NCI-H774 (cell line): Measurements from ENCODE around the gene VTI1A.
"Not testable (repeated sequence)": the region's sequence is repeated elsewhere in the genome, so short reads cannot be mapped to it uniquely, and the experiment has no call there.

Experiments used
- DNase-seq: peaks from one replicate; lab custom pipeline; 2025; lab: John Stamatoyannopoulos, UW

The VTI1A gene

DNA sequence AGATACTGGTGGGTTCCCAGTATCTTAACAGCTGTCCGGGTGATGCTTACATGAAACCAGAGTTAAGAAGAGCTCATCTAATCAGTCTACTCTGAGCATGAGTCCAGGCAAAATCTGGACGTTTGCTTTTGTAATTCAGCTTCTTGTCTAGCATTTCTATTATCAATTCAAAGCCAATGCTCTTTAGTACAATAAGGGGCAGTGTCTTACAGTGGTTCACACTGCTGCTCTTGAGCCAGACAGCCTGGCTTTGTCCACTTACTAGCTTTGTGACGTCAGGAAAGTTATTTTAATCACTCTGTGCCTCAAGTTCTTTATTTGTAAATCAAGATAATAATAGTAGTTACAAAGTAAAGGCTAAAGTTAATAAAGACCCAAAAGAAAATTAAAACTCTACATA, 275.7 kb downstream of the VTI1A start:
- no peak for DNase-seq

DNA sequence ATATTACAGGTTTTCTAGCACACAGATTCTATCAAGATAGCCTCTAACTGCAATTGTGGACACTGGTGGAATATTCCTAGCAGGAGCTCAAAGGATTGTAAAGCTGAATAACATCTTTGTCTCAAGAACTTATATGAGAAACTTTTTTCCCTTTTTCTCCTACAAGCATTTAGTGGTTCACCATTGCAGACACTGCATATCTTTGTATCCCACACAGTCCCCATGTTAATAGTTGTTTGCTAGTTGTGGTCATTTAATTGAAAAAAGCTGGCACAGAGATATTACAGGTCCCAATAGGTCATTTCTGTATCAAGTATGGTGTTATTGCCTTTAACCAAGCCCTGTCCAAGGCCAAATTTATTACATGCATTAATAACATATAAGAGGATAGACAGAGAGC, 276.9 kb downstream of the VTI1A start:
- DNase-seq, result no peak

DNA sequence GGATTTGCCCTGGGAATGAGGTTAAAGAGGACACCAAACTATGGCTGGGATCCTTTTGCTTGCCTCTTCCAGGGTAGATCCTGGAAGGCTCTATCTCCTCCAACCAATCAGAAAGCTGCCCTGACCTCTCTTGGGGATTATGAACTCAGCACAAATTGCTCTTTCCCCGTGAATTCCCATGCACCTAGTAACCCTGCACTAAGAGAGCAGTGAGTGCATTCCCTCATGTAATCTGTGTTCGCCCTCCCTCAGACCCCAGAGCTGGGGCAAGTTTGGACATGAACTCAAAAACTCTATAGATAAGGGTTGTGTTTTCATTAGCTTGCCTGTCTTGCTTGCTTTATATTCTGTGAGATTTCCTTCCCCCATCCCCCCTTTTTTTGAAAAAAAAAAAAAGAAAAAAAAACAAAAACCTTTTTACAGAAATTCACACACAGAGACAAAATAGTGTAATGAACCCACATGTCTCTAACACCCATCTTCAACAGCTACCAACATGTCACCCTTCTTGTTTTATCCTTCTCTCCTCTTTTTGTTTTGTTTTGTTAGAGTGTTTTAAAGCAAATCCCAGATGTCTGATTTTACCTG, 277.5 kb downstream of the VTI1A start:
- no peak for DNase-seq

DNA sequence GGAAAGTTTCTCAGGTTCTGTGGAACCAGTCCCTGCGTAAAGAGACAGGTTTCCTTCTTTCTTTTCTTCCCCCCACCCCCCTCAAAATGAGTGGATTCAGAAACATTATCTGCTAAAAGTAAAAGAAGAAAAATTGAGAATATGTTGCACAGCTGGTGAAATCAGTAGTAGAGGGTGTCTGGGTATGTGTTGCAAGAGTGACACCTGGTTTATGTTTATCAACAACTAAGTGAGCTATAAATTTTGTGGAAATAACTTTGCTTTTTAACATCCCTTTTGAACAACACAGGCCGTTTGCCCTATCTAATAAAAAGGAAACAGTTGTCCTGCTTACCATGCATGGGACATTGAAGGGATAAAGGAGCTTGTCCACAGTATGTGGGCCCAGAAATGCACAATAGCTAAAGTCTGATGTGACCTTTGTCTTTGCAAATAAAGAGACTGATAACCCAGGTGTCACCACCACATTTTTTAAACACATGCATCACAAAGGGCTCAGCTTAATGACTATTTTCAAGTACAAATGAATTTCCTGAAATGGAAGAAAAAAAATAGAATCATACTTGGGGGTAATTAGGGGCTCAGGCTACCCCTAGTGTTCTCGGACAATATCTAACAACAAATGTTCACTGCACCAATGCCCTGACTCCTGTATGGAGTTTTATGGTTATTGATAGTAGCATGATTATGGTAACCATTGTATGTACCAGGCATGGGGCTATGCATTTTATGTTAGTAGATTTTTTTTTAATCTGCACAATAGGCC, 281.3 kb downstream of the VTI1A start:
- DNase-seq, result no peak

DNA sequence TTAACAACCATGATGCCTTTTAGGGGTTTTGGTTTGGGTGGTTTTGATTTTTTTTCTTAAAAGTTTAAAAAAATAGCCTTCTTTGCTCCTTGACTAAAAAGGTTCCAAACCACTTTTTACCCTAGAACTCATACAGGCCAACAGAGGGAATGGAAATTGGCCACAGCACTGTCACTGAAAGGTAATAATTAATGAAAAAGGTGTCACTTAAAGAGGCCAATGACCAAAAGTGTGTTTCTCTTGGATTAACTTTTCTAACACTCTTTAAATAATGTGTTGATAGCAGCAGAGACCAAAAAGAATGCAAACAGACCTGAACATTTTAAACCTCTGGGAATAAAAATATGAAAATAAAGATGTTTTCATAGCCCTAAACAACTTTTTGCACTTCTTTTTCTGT, 282.0 kb downstream of the VTI1A start:
- no peak for DNase-seq

DNA sequence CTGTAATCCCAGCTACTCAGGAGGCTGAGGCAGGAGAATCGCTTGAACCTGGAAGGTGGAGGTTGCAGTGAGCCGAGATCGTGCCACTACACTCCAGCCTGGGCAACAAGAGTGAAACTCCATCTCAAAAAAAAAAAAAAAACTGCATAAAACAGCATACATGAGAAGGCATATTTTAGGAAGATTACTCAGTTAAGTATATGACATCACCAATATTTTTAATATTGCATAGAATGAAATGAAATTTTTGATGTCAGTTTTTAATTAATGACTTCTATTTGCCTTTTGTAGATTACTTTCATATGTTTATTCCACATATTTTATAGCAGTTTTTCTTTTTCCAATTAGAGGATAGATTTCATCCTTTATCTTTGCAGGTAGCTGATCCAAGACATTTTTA, 284.4 kb downstream of the VTI1A start:
- not testable (repeated sequence) for DNase-seq

DNA sequence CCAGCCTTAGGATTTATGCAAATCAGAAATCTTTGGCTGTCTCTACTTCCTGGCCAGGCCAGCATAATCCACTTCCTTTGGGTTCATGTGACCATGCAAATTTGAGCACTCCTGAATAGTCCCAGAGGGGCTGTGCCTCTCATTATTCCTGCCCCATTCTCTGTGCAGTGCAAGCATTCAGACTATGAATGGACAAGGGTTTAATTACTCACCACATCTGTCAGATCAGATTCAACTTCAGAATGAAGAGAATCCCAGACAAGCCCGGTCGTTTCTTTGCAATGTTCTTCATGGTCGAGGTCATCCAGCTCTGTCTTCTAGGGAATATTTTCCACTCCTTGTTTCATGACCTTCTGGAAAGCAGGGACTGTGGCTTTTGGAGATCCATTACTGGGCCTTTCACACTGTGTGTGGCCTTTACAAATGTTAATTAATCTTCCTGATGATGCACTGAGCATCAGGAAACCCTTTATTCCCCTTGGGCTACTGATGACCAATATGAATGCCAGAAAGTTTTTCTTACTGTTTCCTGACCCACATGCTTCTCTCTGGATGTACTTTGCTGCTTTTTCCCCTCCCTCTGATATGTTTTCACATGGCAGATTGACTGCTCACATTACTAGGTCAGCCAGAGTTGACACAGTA, 285.4 kb downstream of the VTI1A start:
- no peak for DNase-seq

DNA sequence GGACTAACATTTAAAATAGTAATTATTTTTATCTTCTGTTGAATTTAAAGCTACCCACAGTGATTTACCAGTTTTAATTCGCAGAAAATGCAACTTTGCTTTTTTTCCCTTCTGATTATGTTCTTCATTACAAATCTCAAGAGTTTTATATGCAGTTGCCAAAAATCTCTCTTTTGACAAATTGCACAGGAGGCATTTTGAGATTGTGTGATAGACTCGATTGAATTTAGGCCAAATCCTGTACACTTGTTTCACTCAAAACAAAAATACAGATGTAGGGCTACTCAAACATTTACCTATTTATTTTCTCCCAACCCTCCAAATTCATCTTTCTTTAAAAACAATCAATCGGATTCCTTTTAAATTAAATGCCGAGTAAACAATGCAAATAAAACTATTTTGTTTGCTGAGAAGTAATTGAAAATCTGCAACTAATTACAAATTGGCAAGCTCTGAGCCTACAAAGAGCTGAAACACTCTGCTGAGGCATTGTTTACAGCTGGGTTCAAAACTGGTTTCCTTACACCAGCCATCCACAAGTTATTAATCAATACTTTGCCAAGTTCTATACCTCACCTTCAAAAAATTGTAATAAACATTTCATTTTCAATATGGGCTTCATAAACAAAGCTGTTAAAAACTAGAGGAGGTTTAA, 288.2 kb downstream of the VTI1A start:
- DNase-seq, result no peak

DNA sequence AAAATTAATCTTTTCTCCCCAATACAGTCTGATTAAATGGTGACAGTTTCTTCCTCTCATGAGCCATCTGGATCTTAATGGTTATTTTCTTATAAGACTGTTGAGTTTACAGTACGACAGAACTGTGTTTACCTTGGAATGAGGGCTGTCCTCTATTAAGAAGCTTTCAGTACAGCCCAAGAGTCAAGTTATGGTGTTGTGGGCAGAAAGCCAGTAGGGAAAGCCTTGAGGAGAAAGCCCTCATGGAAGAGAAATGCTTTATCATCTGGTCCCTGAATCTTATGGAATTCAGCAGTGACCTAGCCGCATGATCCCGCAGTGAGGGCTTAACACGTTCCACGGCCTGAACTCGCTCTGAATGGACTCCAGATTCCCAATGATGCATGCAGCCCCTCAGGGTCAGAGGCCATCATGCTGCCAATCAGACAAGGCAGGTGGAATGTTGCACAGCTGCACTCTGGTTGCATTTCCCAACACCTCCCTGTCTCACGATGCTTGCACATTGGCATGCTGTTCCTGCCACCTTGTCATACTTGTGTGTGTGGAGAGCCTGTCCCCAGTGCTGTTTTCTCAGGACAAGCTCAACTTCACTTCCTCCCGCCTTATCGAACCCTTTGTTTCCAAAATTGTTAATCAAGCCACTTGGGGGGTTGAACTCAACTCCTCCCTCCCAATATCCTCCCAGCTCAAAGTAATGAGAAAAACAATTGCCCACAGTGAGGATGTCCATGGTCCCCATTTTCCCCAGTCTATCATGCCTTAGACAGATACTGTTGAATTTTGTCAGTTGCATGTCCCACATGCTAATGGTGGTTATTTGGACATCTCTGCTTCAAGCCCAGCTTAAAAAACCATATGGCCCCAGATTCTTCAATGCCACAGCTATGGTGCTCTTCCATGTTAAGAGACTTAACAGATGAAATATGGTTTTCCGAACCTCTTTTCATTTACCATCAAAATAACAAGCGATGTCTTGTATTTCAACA, 291.9 kb downstream of the VTI1A start:
- DNase-seq, result no peak

DNA sequence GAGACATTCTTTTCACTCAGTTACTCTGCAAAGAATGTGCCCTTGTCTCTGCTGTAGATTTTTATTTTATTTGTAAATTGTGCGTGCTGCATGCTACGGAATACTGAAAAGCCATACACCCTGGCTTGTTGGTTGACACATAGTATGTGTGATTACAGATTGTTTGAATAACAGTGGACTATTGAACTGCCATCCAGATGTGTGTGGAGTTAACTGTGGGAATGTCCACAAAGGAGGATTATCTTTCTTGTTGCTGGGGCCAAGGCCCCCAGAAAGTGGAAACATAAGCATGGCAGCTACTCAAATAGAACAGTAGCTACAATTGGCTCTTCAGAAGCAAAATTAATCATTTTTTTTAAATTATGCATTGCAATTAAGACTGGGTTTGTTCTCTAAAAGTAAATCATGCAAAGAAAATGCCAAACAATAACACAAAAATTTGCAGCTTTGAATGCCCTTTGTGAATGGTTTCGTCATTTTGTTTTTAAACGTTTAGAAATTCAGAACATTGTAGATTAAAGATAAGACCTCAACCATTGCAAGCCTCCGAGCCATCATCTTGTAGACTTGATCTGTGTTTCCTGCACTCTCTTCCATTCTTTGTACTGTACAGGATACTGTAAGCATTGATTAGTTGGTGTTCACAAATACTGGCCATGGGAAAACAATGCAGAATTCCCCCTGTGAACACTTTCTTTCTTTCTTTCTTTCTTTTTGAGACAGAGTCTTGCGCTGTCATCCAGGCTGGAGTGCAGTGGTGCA, 292.8 kb downstream of the VTI1A start:
- no peak for DNase-seq

DNA sequence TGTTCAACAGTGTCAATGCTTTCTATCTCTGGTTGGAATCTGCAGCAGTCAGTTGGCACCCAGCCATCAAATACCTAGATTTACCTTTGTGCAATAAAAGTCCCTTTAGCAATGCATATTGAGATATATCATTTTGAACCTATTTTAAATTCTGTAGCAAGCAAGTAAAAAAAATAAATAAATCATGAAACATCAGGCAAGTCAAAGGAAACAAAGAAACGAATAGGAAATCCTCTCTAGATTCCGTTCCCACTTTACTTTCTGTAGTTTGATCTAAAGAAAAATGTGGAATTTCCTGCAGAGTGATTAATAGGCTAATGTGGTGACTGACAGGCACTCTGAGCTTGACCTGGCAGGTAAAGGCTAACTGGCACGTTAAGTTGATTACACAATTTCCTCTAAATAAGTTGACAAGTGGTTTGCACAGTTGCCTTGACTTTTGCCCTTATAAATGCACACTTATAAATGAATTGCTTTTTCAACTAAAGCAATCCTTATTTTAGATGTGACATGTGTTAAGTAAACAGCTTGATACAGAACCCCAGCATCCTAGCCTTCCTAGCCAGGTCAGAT, 294.9 kb downstream of the VTI1A start:
- DNase-seq, result no peak

DNA sequence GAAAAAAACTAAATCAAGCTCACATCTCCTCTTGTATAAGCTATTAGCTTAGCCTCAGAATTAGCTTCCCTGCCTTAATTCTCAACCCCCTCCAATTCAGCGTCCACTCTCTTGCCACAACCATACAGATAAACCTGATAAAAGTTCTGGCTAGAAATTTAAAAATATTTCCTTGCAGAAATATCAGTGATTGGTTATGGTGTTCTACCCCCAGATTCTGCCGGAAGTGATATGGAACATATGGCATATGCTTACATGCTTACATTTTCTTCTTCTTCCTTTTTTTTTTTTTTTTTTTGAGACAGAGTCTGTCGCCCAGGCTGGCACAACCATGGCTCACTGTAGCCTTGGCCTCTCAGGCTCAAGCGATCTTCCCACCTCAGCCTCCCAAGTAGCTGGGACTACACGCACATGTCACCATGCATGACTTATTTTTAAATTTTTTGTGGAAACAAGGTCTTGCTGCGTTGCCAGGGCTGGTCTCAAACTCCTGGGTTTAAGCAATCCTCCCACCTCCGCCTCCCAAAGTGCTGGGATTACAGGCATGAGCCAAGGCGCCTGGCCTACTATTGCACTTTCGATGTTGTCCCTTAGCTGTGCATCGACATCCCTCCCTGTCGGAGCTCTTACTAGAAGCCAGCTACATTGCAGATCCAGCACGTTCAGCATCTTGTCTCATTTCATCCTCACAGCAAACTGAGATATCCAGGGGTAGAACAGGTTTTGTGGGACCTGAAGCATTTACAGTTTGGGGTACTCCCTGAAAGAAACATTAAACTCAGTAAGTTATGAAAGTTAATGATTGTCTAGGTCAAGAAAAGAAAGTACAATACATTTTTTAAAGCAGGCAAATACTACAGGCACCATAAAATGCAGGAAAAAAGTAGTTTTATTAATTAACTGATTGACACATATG, 297.4 kb downstream of the VTI1A start:
- DNase-seq, result no peak

DNA sequence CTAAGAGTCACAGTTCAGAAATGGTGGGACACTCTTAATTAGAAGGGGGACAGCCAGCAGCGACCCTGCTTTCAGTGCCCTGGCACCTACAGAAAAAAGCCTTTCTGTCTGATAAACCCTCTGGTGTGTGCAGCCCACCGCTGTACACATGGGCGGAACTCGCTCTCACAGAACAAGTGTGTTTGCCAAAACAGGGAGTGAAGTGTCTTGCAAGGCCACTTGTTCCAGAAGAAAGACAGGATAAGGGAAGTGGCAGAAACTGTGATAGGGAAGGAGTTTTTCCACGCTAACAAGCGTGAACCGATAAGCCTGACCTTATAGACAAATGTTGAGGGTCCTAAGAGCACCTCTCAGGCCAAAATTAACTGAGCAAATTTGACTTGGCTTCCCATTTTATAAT, 299.3 kb downstream of the VTI1A start:
- no peak for DNase-seq

DNA sequence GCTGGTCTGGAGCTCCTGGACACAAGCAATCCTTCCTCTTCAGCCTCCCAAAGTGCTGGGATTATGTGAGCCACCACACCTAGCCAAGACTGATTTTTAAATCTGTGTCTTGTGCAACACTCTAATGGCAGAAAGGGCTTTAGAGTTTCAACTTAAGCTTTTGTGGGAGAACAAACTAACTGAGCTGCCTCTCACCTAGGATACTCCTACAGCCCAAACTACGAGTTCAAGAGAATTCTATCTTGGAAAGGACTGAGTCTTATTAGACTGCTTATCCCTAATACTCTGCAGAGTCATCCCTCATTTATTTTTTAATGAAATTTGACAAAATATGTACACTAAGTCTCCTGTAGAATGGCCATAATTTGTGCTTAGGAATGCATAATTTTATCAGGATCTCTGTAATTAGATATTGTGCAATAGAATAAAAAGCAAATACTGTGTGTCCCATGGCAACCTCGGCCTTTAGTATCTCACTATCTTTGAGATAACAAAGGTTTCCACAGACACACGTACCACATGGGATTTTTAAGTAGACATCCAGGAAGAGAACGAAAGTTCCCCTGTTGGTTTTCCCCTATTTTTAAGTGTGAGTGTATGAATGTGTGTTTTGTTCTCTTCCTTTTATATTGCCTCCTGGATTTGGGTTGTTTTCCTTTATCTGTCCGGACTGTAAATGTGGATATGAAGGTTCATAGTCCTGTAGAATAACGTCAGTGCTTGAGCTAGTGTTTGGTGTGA, 303.6 kb downstream of the VTI1A start:
- no peak for DNase-seq

DNA sequence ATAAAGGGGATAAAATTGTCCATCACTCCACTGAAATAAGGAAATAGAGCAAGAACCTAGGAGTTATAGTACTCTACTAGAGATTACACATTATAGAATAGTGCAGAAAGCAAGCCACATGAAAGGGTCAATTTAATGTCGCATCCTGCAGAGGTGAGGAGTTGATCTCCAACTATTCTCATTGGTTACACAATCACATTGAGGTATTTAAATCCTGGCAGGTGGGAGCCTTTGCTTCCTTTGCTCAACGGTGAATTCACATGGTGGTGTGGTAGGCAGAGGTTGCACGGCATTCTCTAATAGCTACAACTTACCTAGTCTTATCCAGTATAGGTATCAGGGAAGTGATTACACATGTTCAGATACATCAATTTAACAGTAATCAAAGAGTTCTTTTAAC, 304.6 kb downstream of the VTI1A start:
- no peak for DNase-seq

DNA sequence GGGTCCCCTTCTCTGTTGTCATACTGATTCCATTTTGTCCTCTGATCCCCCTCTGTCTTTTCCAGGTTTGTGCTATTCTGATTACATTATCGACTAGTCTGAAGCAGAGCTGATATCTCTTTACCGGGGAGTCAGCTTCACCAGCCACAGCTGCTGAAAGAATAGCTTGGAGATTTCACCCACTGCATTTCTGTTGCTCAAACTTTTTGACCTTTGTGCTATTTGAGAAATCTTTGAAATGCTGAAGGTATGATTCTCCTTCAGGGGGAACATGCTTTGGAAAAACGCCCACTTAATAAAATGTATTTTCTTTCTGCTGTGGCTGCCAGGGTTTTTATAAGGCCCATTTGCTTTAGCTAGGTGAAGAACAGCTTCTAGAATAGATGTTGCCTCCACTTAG, 305.3 kb downstream of the VTI1A start:
- DNase-seq, result no peak

DNA sequence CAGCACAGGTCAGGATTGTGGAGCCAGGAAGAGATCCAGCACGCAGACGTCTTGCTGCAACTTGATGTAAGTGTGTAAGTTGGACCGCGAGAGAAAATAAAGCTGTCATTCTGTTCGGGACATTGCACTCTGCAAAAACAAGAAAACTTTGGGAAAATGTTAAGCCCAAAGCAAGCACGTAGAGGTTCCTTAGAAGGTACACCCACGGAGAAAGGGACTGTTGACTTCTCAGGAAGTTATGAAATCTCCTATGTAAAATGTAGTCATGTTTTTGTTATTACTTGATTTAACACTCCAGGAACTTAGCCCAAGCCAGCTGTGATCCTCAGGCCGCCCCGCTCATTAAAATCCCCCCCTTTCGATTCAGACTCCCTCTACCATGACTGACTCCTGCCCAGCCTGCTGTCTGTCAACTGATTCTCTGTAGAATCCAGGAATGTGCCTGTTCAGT, 307.0 kb downstream of the VTI1A start:
- DNase-seq, result no peak

DNA sequence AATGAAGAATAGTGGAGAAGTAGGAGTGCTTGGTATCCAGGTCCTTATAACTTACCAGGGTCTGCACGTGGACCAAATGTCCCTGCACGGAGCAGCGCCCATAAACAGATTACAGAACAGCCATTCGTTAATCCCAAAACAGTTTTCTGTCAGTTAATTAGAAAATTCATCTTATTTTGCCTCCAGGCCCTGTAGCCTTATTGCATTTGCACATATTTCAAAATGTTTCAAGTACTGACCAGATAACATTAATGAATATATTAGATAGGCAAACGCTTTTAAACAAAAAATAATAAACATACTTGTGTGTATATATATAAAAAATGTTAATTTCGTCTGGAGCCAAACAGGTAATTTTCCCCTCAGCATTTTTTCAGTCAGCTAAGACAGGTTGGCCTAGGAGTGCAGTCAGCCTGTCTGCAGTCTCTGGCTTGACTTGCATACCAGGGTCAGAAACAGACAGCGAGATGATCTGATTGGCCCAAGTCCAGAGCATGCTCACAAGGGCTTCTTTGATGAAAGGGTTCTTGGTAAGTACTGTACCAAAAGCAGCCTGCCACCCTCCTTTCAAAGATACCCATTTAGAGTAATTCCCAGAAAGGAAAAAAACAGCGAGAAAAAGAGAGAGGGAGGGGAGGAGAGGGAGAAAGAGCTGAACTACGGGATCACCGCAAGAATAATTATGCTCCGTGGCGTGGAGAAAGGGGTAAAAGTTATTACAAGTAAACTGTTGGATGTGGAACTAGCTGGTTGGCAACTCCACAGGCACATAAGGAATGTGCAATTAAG, 308.6 kb downstream of the VTI1A start:
- DNase-seq, result no peak
